Osteoblast (primary cell): ENCODE results near the gene CFAP47. TPM values are rescaled to one million over a fixed set of nuclear protein-coding genes. Genes with fewer than 3 reads are reported as not detected.
A peak's percentile ranks its signal among the peaks of the same experiment; 100 is the strongest.

Source experiments
- DNase-seq: peaks from one replicate; pipeline ENCODE4 v3.0.0; 2011; ENCODE audit warnings: low spot score, mixed read lengths; ENCODE audit not compliant: insufficient read length; ENCODE audit errors: missing footprints
- H2AFZ ChIP-seq: 2 replicates; pipeline ENCODE4 v1.6.0; 2011; ENCODE audit warnings: mild to moderate bottlenecking, low read length
- H3K27ac ChIP-seq: 2 replicates; pipeline ENCODE4 v1.5.1; 2011; ENCODE audit warnings: mild to moderate bottlenecking, low read depth, low read length, moderate library complexity
- H3K27me3 ChIP-seq: 2 replicates; pipeline ENCODE4 v1.6.0; 2012; ENCODE audit warnings: mild to moderate bottlenecking, control low read depth, inconsistent platforms, low read length, moderate library complexity; ENCODE audit not compliant: insufficient read depth
- H3K36me3 ChIP-seq: 2 replicates; pipeline ENCODE4 v1.5.1; 2011; ENCODE audit warnings: mild to moderate bottlenecking, low read length, control low read depth, moderate library complexity; ENCODE audit not compliant: insufficient read depth
- H3K4me1 ChIP-seq: 2 replicates; pipeline ENCODE4 v1.5.1; 2011; ENCODE audit warnings: mild to moderate bottlenecking, low read length, control low read depth, moderate library complexity; ENCODE audit not compliant: insufficient read depth
- H3K4me2 ChIP-seq: 2 replicates; pipeline ENCODE4 v1.6.0; 2011; ENCODE audit warnings: mild to moderate bottlenecking, low read length; ENCODE audit not compliant: insufficient read depth
- H3K4me3 ChIP-seq: fragments of 200-600 bp; sonication (generic); 3 replicates; pipeline ENCODE4 v1.5.1; 2012; ENCODE audit warnings: mild to moderate bottlenecking, low read length, inconsistent platforms; ENCODE audit not compliant: insufficient read depth
- H3K79me2 ChIP-seq: 2 replicates; pipeline ENCODE4 v1.6.0; 2012; ENCODE audit warnings: mild to moderate bottlenecking, low read length, control low read depth, inconsistent platforms; ENCODE audit not compliant: insufficient read depth
- H3K9me3 ChIP-seq: 2 replicates; pipeline ENCODE4 v1.5.1; 2011; ENCODE audit warnings: low read depth, low read length, control low read depth
- H4K20me1 ChIP-seq: 2 replicates; pipeline ENCODE4 v1.6.0; 2012; ENCODE audit warnings: mild to moderate bottlenecking, low read length, control low read depth; ENCODE audit not compliant: insufficient read depth
- small RNA-seq: library from RNA; depleted of rRNA; stranded (forward); fragments of <200 nt; gene quantifications from one replicate; pipeline ENCODE3, GENCODE V24; 2012
- total RNA-seq: library from RNA; depleted of rRNA; stranded (reverse); fragments of >200 nt; gene quantifications from 2 replicates; pipeline ENCODE4 v1.2.3, GENCODE V29; 2012
- TF ChIP-seq, protein P1 (sequence below): IDR thresholded peaks from 2 replicates; pipeline ENCODE4 v1.5.1; 2011; ENCODE audit warnings: mild to moderate bottlenecking, low read depth, low read length, moderate library complexity; ENCODE audit errors: extremely low read depth

The CFAP47 gene
- total RNA-seq, 1 donor = not detected

DNA sequence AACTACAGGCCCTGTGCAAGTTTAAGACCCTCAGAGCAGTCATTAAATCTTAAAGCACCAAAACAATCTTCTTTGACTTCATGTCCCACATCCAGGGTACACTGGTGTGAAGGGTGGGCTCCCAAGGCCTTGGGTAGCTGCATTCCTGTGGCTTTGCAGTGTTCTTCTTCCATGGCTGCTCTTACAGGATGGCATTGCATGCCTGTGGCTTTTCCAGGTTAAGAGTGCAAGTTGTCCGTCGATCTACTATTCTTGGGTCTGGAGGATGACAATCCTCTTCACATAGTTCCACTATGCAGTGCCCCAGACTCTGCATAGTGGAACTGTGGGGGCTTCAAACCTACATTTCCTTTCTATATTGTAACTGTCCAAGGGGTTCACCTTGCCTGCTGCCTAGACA, 494.5 kb downstream of the CFAP47 start:
- no peak overlapping the region for H3K4me2 ChIP-seq
- no peaks in the 10 kb centered on the region for H4K20me1 ChIP-seq
- no peak overlapping the region for H3K4me3 ChIP-seq
- H2AFZ ChIP-seq = no peak overlapping the region
- H3K27ac ChIP-seq = no peak overlapping the region
- no peaks in the 10 kb centered on the region for H3K9me3 ChIP-seq
- H3K79me2 ChIP-seq = no peaks in the 10 kb centered on the region
- H3K4me1 ChIP-seq = no peaks in the 10 kb centered on the region
- TF ChIP-seq, protein P1, sequence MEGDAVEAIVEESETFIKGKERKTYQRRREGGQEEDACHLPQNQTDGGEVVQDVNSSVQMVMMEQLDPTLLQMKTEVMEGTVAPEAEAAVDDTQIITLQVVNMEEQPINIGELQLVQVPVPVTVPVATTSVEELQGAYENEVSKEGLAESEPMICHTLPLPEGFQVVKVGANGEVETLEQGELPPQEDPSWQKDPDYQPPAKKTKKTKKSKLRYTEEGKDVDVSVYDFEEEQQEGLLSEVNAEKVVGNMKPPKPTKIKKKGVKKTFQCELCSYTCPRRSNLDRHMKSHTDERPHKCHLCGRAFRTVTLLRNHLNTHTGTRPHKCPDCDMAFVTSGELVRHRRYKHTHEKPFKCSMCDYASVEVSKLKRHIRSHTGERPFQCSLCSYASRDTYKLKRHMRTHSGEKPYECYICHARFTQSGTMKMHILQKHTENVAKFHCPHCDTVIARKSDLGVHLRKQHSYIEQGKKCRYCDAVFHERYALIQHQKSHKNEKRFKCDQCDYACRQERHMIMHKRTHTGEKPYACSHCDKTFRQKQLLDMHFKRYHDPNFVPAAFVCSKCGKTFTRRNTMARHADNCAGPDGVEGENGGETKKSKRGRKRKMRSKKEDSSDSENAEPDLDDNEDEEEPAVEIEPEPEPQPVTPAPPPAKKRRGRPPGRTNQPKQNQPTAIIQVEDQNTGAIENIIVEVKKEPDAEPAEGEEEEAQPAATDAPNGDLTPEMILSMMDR = no peak
- no peaks in the 10 kb centered on the region for H3K27me3 ChIP-seq
- no peak for DNase-seq
- no peaks in the 10 kb centered on the region for H3K36me3 ChIP-seq

DNA sequence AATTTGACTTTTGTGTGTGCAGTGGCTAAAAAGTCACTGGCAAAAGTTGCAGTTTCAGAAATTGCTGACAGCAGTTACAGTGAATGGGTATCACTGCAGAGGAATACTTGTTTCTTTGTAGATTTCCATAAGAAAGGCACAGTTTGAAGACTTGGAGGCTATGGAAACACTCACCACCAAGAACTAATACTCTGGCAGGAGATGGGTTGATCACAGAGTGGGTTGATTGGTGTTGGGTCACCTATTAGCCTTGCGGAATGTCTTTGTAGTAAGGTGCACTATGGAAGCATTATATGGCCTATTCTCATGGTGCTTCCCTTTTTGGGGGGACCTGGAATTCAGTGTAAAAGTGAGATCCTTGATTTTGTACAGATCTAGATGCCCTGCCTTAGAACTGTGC, 502.8 kb downstream of the CFAP47 start:
- H3K9me3 ChIP-seq = no peaks in the 10 kb centered on the region
- no peaks in the 10 kb centered on the region for H3K4me1 ChIP-seq
- H3K27me3 ChIP-seq = no peaks in the 10 kb centered on the region
- no peaks in the 10 kb centered on the region for H3K79me2 ChIP-seq
- no peak for DNase-seq
- H3K36me3 ChIP-seq = no peaks in the 10 kb centered on the region
- no peak overlapping the region for H2AFZ ChIP-seq
- H3K4me2 ChIP-seq = no peak overlapping the region
- H4K20me1 ChIP-seq = no peaks in the 10 kb centered on the region
- TF ChIP-seq, protein P1 = no peak
- H3K27ac ChIP-seq = no peak overlapping the region
- no peak overlapping the region for H3K4me3 ChIP-seq

- H3K4me3 ChIP-seq = no peak overlapping the region
- H3K4me1 ChIP-seq = no peaks in the 10 kb centered on the region
- no peaks in the 10 kb centered on the region for H3K36me3 ChIP-seq
- H2AFZ ChIP-seq = no peak overlapping the region
- TF ChIP-seq, protein P1 = no peak
- H3K79me2 ChIP-seq = no peaks in the 10 kb centered on the region
- no peaks in the 10 kb centered on the region for H4K20me1 ChIP-seq
- DNase-seq = peak; percentile 1
- H3K9me3 ChIP-seq = no peaks in the 10 kb centered on the region
- H3K27ac ChIP-seq = no peak overlapping the region
- no peak overlapping the region for H3K4me2 ChIP-seq
- no peaks in the 10 kb centered on the region for H3K27me3 ChIP-seq
These were observed 512.3 kb downstream of the CFAP47 start for GRCh38 chrX:36431819-36432218.

- Histone ChIP-seq H2AFZ (no peak overlapping the region), H3K4me2 (no peak overlapping the region), H3K27me3 (no peaks in the 10 kb centered on the region), H3K79me2 (no peaks in the 10 kb centered on the region), H4K20me1 (no peaks in the 10 kb centered on the region), H3K27ac (no peak overlapping the region), H3K9me3 (no peaks in the 10 kb centered on the region), H3K4me1 (no peaks in the 10 kb centered on the region), H3K36me3 (no peaks in the 10 kb centered on the region), H3K4me3 (no peak overlapping the region)
- peak; percentile 14 for DNase-seq
- TF ChIP-seq, protein P1 = no peak
These were observed 515.0 kb downstream of the CFAP47 start for GRCh38 chrX:36434522-36434921.

Small RNA genes within 50 kb of the gene (small RNA-seq; reads per million reads assigned to genes)
- gene RNU6-641P = 0.22 reads per million

Other genes starting within 250 kb of the CFAP47 start
- gene MAGEB16, start 121.4 kb upstream of the CFAP47 start, total RNA-seq = not detected in 2 replicates